Thyroid gland (tissue), 4 donors: Measurements from ENCODE around the gene GRIA1. TPM values are rescaled to one million over a fixed set of nuclear protein-coding genes. Genes with fewer than 3 reads are reported as not detected.

Source experiments
- DNase-seq, 2 donors: peaks; one replicate each; pipeline ENCODE4 v3.0.0-alpha.2; 2019
- H3K27ac ChIP-seq, 3 donors: fragments of 200-600 bp; sonication (generic); 1 replicate in 2 of 3; 2 replicates in 1 of 3; pipeline ENCODE4 v1.5.1; 2016 to 2019; ENCODE audit warnings: mild to moderate bottlenecking in 1 of 3, moderate library complexity in 1 of 3
- H3K27me3 ChIP-seq: fragments of 200-600 bp; sonication (generic); one replicate; pipeline ENCODE4 v1.5.1; 2019
- H3K36me3 ChIP-seq, 2 donors: fragments of 200-600 bp; sonication (generic); one replicate each; pipeline ENCODE4 v1.5.1; 2016 to 2019
- H3K4me1 ChIP-seq, 2 donors: fragments of 200-600 bp; sonication (generic); one replicate each; pipeline ENCODE4 v1.5.1; 2017 to 2019
- H3K4me3 ChIP-seq, 3 donors: fragments of 200-600 bp; sonication (generic); replicated peaks in 1 of 3; 1 replicate in 2 of 3; 2 replicates in 1 of 3; pipeline ENCODE4 v1.5.1; 2016; ENCODE audit warnings: mild to moderate bottlenecking in 1 of 3
- H3K9me3 ChIP-seq: fragments of 200-600 bp; sonication (generic); one replicate; pipeline ENCODE4 v1.5.1; 2017
- CTCF ChIP-seq, 6 experiments: fragments of 200-600 bp in 3 of 6; fragments of 450-650 bp in 3 of 6; sonication (generic) in 3 of 6; IDR thresholded peaks; one replicate each; pipeline ENCODE4 v1.5.1; 2016 to 2019; ENCODE audit warnings: antibody characterized with exemption in 6 of 6, mild to moderate bottlenecking in 2 of 6, inconsistent platforms in 1 of 6, moderate library complexity in 1 of 6
- POLR2A ChIP-seq, 2 donors: fragments of 450-650 bp; IDR thresholded peaks; one replicate each; pipeline ENCODE4 v1.6.1; 2017; ENCODE audit warnings: antibody characterized with exemption in 2 of 2, mild to moderate bottlenecking in 2 of 2, moderate library complexity in 1 of 2
- WGBS, 2 donors: methylation state at CpG; one replicate each; pipeline ENCODE4 v1.1.5; 2017; 5-methylcytosine and 5-hydroxymethylcytosine counted together
- intact Hi-C: fragments of 100-400 bp; cut with DNase I; formaldehyde crosslinking; loops from one replicate; pipeline ENCODE4 v1.15.1; 2023
- total RNA-seq, 4 donors: library from RNA; depleted of rRNA; stranded (reverse); fragments of >200 nt; gene quantifications; one replicate each; pipeline ENCODE4 v1.2.3, GENCODE V29; 2016

The GRIA1 gene
- total RNA-seq, 4 donors from 2014 or later, result 0.21 to 2.6 (median 0.79) TPM

- H3K27ac ChIP-seq, result no peak overlapping the region
- no peaks in the 10 kb centered on the region for H3K36me3 ChIP-seq
- H3K27me3 ChIP-seq, result no peaks in the 10 kb centered on the region
- no peak for DNase-seq
- H3K4me1 ChIP-seq, result no peaks in the 10 kb centered on the region
- H3K4me3 ChIP-seq, result no peak overlapping the region
- intact Hi-C loops, result no loop called here
- no peak for TF ChIP-seq POLR2A (IDR thresholded peaks at IDR 0.05)
- no peak for TF ChIP-seq CTCF (IDR thresholded peaks at IDR 0.05)
- no peaks in the 10 kb centered on the region for H3K9me3 ChIP-seq
Observed at GRCh38 chr5:153610009-153610408, 119.5 kb downstream of the GRIA1 start.

- TF ChIP-seq CTCF (IDR thresholded peaks at IDR 0.05) (no peak), POLR2A (IDR thresholded peaks at IDR 0.05) (no peak)
- no peaks in the 10 kb centered on the region for H3K4me1 ChIP-seq
- intact Hi-C loops, result no loop called here
- H3K36me3 ChIP-seq, result no peaks in the 10 kb centered on the region
- H3K4me3 ChIP-seq, result no peak overlapping the region
- H3K27ac ChIP-seq, result no peak overlapping the region
- WGBS, 2 donors, result 89 to 90% methylated on average over 3 of the region's 3 CpGs
- H3K9me3 ChIP-seq, result no peaks in the 10 kb centered on the region
- H3K27me3 ChIP-seq, result no peaks in the 10 kb centered on the region
- DNase-seq, result no peak
Observed at GRCh38 chr5:153610811-153611210, 120.3 kb downstream of the GRIA1 start.

DNA sequence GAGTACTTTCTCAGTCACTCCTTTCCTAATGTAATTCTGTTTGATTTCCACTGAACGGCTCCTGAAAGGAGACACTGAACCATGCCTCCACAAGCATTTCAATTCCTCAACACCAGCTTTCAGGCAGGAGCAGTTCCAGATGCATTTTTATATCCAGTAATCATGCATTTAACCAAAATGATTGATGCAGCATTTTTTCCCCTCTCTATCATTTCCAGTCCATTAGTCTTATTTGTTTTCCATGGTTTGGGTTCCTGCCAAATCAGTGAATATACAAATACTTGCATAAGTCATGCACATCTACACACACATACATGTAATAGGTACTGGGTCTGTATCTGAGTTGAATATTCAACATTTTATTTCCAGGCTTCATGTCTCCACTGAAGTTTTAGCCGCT lies 122.7 kb downstream of the GRIA1 start:
- TF ChIP-seq POLR2A (IDR thresholded peaks at IDR 0.05) (no peak), CTCF (IDR thresholded peaks at IDR 0.05) (no peak)
- intact Hi-C loops, result no loop called here
- WGBS, 2 donors, result 66 to 69% methylated on average over 2 of the region's 2 CpGs

DNA sequence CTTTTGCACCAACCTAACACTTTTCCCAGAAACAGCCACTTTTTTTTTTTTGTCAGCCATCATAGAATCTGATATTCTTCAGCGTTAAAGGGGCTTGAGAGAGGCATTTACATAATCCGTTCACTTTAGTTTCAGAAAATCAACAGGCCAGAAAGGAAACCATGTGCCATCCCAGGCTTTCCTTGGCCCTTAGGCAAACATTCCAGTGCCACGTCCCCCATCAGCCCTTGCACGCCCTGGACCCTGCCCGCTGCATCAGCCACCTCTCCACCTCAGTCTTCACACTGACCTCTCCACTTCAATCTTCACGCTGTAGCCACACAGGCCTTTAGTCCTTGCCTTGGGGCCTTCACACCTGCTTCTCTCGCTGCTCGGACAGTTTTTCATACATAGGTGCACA lies 123.2 kb downstream of the GRIA1 start:
- TF ChIP-seq POLR2A (IDR thresholded peaks at IDR 0.05) (no peak), CTCF (IDR thresholded peaks at IDR 0.05) (no peak)
- H3K4me3 ChIP-seq, result no peak overlapping the region
- no peaks in the 10 kb centered on the region for H3K27me3 ChIP-seq
- H3K36me3 ChIP-seq, result no peaks in the 10 kb centered on the region
- no peak for DNase-seq
- H3K27ac ChIP-seq, result no peak overlapping the region
- WGBS, 2 donors, result 53 to 65% methylated on average over 8 of the region's 8 CpGs
- intact Hi-C loops, result no loop called here
- no peaks in the 10 kb centered on the region for H3K9me3 ChIP-seq
- no peaks in the 10 kb centered on the region for H3K4me1 ChIP-seq

More for the DNA sequence above, 122.7 kb downstream of the GRIA1 start:
- H3K27ac ChIP-seq, result no peak overlapping the region
- no peak for DNase-seq
- no peaks in the 10 kb centered on the region for H3K4me1 ChIP-seq
- no peaks in the 10 kb centered on the region for H3K36me3 ChIP-seq
- no peak overlapping the region for H3K4me3 ChIP-seq
- H3K9me3 ChIP-seq, result no peaks in the 10 kb centered on the region
- no peaks in the 10 kb centered on the region for H3K27me3 ChIP-seq

DNA sequence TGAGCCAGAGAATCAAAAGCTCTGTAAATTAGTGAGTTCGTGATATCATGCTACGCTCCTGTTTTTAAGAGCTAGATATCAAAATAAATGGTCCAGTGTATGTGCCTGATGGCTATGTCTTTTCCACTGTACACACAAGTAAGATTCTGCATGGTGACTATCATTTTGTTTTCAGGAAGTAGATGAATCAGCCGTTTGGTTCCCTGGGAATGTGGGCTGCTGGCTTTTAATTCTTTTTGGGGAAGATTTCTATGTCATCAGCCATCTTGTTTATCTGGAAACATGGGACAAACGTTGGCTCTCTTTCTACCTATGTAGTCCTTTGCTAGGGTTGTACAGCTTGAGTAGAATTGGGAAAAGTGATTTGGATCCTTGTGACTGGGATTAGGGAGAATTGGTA lies 126.7 kb downstream of the GRIA1 start:
- WGBS, 2 donors, result 65 to 77% methylated on average over 4 of the region's 4 CpGs
- Histone ChIP-seq H3K4me3 (no peak overlapping the region), H3K27me3 (no peaks in the 10 kb centered on the region), H3K27ac (no peak overlapping the region), H3K9me3 (no peaks in the 10 kb centered on the region), H3K4me1 (no peaks in the 10 kb centered on the region), H3K36me3 (no peaks in the 10 kb centered on the region)
- intact Hi-C loops, result no loop called here
- DNase-seq, result no peak
- TF ChIP-seq POLR2A (IDR thresholded peaks at IDR 0.05), result no peak
- TF ChIP-seq CTCF (IDR thresholded peaks at IDR 0.05), result no peak
